D721Med (cell line): ENCODE data around the gene ANK3.

Experiments
- DNase-seq: peaks from one replicate; pipeline ENCODE4 v3.0.0; 2011; ENCODE audit warnings: low spot score; ENCODE audit not compliant: insufficient read length
- FAIRE-seq: peaks from 2 replicates; lab custom pipeline; 2011; peaks lifted over from hg19 to GRCh38; lab: Jason Lieb, UNC
- CTCF ChIP-seq: IDR thresholded peaks from 2 replicates; pipeline ENCODE4 v1.5.1; 2012; ENCODE audit warnings: mild to moderate bottlenecking, control low read depth; ENCODE audit not compliant: insufficient read depth; ENCODE audit errors: missing control alignments

The ANK3 gene

GRCh38 chr10:60428387-60428737, 38.7 kb upstream of the ANK3 start:
- DNase-seq (no peak), FAIRE-seq (no peak)
- TF ChIP-seq CTCF, result no peak

DNA sequence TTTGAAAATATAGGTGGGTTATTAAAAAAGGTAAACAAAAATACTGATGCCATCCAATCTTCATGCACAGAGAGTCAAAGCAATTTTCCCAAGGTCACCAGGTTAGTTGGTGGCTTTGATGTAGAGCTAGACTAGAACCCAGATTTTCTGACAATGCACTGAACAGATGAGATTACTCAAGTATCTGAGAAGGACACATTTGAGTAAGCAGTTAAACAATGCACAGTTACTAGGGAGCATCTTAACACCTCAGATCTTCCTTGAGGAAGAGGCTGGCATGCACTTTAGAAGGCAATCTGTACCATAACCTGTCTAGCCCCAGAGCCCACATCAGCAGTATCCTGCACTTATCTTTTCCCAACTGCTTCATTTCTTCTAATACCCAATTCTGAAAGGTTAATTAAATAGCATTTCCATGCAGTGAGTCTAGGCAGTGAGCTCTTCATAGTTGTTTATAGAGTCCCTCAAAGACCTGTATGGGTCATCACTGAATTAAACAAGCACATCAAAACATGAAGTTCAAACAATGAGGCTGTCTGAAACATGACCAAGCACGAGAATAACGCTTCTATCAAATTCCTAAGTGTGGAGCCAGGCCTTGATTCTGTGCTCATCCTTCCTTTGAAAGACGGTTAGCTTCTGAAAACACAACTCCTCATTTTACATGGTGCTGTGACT, 38.2 kb upstream of the ANK3 start:
- FAIRE-seq (no peak), DNase-seq (no peak)
- no peak for TF ChIP-seq CTCF

DNA sequence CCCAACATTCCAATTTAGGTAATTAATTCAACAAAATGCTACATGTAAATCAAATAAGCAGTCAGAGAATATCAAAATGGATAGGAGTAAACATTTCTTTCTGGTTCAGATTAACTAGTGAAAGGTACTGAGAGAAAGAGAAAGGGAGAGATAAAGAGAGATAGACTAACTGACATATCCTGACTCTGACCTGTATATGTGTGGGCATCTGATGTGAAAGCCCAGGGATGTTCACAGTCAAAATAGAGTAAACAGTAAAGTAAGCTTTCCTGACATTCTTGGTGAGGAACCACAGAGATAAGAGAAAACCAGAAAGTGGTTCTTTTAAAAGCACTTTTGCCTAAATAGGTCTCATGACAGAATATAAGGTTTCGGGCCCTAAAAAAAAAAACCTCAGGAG, 37.5 kb upstream of the ANK3 start:
- TF ChIP-seq CTCF, result no peak
- no peak for FAIRE-seq
- DNase-seq, result no peak

DNA sequence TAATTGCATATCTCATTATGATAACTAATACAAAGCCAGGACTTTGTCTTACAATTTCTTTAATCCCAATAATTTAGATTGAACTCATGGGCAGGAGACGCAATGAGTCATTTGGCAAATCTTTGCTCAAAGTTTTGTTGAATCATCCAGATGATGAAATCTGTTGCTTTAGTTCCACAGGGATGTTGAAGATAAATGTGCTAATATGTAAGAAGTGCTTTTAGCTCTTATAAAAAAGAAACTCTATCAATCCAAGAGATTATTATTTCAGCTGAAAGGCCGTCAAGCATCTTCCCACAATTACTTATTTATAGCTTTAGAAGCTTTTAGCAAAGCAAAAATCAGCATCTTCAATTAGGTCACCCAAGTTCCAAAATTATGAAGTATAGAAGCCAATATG, 36.8 kb upstream of the ANK3 start:
- FAIRE-seq (no peak), DNase-seq (no peak)
- TF ChIP-seq CTCF, result no peak

- no peak for TF ChIP-seq CTCF
- DNase-seq, result no peak
- FAIRE-seq, result peak; percentile 35
These were observed 35.9 kb upstream of the ANK3 start for GRCh38 chr10:60425392-60426110.

DNA sequence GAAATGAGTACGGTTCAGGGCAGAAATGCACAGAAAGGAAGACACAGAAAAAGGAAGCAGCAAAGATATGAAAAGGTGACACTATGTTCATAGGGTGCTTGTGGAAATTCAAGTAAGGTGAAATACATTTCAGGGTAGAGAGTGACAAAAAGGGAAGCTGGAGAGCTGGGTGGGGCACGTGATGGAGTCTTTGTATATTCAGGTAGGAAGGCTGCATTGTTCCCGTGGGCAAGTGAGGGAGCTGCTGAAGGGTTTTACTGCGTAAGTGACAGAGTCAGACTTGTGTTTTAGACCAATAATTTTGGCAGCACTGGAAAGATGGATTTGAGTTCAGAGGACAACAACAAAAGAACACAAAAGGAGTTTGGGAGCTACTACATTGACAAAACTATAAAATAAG, 35.3 kb upstream of the ANK3 start:
- no peak for DNase-seq
- no peak for FAIRE-seq
- no peak for TF ChIP-seq CTCF

- no peak for TF ChIP-seq CTCF
- DNase-seq, result no peak
- no peak for FAIRE-seq
These were observed 34.2 kb upstream of the ANK3 start for GRCh38 chr10:60423920-60424319.
